Measurements from ENCODE around the gene PLCB1. TPM values are rescaled to one million over a fixed set of nuclear protein-coding genes. Genes with fewer than 3 reads are reported as not detected.

Gene PLCB1
- total RNA-seq, 1 experiment from 2014 or later = 11.3 TPM

DNA sequence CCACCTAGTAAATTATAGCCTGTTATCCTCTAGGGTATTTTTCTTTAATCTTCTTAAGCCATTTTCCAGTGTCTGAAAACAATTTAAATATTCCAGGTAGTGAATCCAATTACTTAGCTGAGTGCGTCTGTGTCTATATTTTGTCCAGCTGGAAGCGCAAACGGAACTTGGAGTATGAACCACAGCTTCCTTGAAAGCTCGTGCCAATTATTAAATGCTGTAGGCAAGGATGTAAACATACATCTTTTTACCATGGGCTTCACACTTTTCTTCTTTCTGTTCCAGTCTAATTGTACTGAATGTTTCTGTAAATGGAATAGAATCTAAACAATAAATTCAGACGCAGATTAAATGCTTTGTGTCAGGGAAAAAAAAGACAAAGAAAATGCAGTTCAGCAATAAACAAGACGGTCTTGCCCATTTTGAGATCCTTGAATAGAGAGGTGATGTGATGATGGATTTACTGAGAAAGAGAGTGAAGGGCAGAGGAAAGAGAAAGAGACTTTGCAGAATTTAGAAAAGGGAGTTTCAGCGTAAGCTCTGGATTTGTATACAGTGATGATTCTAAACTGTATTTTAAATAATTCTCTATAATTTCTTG, 1.9 kb downstream of the PLCB1 start (continued):
- TF ChIP-seq PRDM15 (CRISPR knock-in tag; IDR thresholded peaks at IDR 0.05) (no peak), MXD4 (CRISPR knock-in tag; IDR thresholded peaks at IDR 0.05; ENCODE audit: borderline replicate concordance) (no peak), OVOL2 (CRISPR knock-in tag; IDR thresholded peaks at IDR 0.05; ENCODE audit: borderline replicate concordance) (no peak), AR (CRISPR knock-in tag; IDR thresholded peaks at IDR 0.05) (no peak)
- TF ChIP-seq, protein P1, sequence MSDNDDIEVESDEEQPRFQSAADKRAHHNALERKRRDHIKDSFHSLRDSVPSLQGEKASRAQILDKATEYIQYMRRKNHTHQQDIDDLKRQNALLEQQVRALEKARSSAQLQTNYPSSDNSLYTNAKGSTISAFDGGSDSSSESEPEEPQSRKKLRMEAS (CRISPR knock-in tag; IDR thresholded peaks at IDR 0.05) = no peak

GRCh38 chr20:8139899-8140298, 7.8 kb downstream of the PLCB1 start:
- no peak overlapping the region for H3K27ac Mint-ChIP-seq
- no peak overlapping the region for H3K4me3 Mint-ChIP-seq
- no peaks in the 10 kb centered on the region; the same call in 1 of the 2 replicates for H3K27me3 Mint-ChIP-seq (ENCODE audit: low read depth)
- ChIA-PET CTCF (no interaction called here), POLR2A (no interaction called here)
- DNase-seq (ENCODE audit: low spot score) (no peak), ATAC-seq (peak; percentile 56; the same call in 1 of the 2 replicates)
- TF ChIP-seq NR1H2 (CRISPR knock-in tag; IDR thresholded peaks at IDR 0.05) = no peak
- TF ChIP-seq ARID4B (CRISPR knock-in tag; IDR thresholded peaks at IDR 0.05; ENCODE audit: borderline replicate concordance) = no peak
- TF ChIP-seq, protein P2, sequence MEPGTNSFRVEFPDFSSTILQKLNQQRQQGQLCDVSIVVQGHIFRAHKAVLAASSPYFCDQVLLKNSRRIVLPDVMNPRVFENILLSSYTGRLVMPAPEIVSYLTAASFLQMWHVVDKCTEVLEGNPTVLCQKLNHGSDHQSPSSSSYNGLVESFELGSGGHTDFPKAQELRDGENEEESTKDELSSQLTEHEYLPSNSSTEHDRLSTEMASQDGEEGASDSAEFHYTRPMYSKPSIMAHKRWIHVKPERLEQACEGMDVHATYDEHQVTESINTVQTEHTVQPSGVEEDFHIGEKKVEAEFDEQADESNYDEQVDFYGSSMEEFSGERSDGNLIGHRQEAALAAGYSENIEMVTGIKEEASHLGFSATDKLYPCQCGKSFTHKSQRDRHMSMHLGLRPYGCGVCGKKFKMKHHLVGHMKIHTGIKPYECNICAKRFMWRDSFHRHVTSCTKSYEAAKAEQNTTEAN (CRISPR knock-in tag; IDR thresholded peaks at IDR 0.05) = no peak
- TF ChIP-seq ZNF219 (CRISPR knock-in tag; IDR thresholded peaks at IDR 0.05; ENCODE audit: borderline replicate concordance) = no peak
- no peak for TF ChIP-seq ZSCAN18 (CRISPR knock-in tag; IDR thresholded peaks at IDR 0.05)
- no peak for TF ChIP-seq CTCF (IDR thresholded peaks at IDR 0.05)
- TF ChIP-seq EMX1 (CRISPR knock-in tag; IDR thresholded peaks at IDR 0.05) = no peak
- TF ChIP-seq JUN (CRISPR knock-in tag; IDR thresholded peaks at IDR 0.05) = no peak
- TF ChIP-seq RORB (CRISPR knock-in tag; IDR thresholded peaks at IDR 0.05) = no peak
- TF ChIP-seq NR2C2 (CRISPR knock-in tag; IDR thresholded peaks at IDR 0.05) = no peak
- H3K4me1 Mint-ChIP-seq = peaks cover 17% of the 10 kb centered on the region
- H3K36me3 Mint-ChIP-seq = no peaks in the 10 kb centered on the region
- H3K9me3 Mint-ChIP-seq = no peaks in the 10 kb centered on the region

Measured in WTC11 (cell line).